ENCODE data around the gene FIGLA.

Gene FIGLA

GRCh38 chr2:70757966-70758365, 32.5 kb downstream of the FIGLA start:
- Histone ChIP-seq H3K23ac (ENCODE audit: low read length) (no peak overlapping the region), H3K4ac (ENCODE audit: low read depth, low read length) (no peak overlapping the region), H3K4me2 (ENCODE audit: low read length) (no peak overlapping the region), H3K18ac (ENCODE audit: low read length) (no peak overlapping the region), H2BK5ac (ENCODE audit: low read length) (no peak overlapping the region), H3K27ac (ENCODE audit: low read depth, low read length) (no peak overlapping the region), H3K9ac (ENCODE audit: low read length) (no peak overlapping the region), H2BK120ac (ENCODE audit: low read depth, low read length) (no peak overlapping the region), H4K5ac (ENCODE audit: low read length) (no peak overlapping the region), H4K8ac (ENCODE audit: low read depth, low read length) (no peak overlapping the region), H3K79me1 (ENCODE audit: low read length) (peaks cover 15% of the 10 kb centered on the region), H3K36me3 (ENCODE audit: control insufficient read depth, insufficient read depth, low read length) (no peaks in the 10 kb centered on the region), H3K27me3 (ENCODE audit: insufficient read depth, low read length, poor library complexity) (no peaks in the 10 kb centered on the region), H3K4me3 (ENCODE audit: low read length) (no peak overlapping the region), H3K4me1 (ENCODE audit: control insufficient read depth, low read depth, low read length) (peaks cover 4% of the 10 kb centered on the region), H3K56ac (ENCODE audit: low read length) (no peak overlapping the region), H2BK15ac (replicated peaks; ENCODE audit: low read depth) (no peak overlapping the region), H3K79me2 (ENCODE audit: control insufficient read depth, insufficient read depth, low read length) (peaks cover 69% of the 10 kb centered on the region), H2AK5ac (ENCODE audit: low read length) (no peak overlapping the region)
- no peak for DNase-seq
- WGBS (ENCODE audit: extremely low coverage, insufficient coverage, low lambda C conversion rate): 100% methylated on average over 3 of the region's 7 CpGs

DNA sequence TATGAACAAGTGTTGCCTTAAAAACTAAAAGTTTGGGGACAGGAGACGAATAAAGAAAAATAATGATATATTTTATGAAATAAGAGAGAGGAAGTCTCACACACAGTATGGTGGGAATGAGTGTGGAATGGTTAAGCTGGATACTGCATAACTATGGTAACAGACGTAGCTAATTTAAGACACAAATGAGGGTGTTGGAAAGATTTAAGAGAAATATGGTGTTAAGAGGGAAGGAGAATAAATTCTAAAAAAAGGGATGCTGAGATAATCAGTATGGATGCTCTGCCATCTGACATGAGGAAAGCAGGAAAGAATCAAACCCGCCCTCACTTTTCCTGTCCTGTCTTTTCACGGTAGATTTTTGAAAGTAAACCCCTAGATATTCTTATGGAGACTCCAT, 33.1 kb downstream of the FIGLA start:
- Histone ChIP-seq H4K5ac (ENCODE audit: low read length) (no peak overlapping the region), H3K4ac (ENCODE audit: low read depth, low read length) (no peak overlapping the region), H3K23ac (ENCODE audit: low read length) (no peak overlapping the region), H3K56ac (ENCODE audit: low read length) (no peak overlapping the region), H2BK15ac (replicated peaks; ENCODE audit: low read depth) (no peak overlapping the region), H3K79me2 (ENCODE audit: control insufficient read depth, insufficient read depth, low read length) (peaks cover 73% of the 10 kb centered on the region), H3K27ac (ENCODE audit: low read depth, low read length) (no peak overlapping the region), H3K4me1 (ENCODE audit: control insufficient read depth, low read depth, low read length) (peaks cover 4% of the 10 kb centered on the region), H2BK120ac (ENCODE audit: low read depth, low read length) (no peak overlapping the region), H3K4me2 (ENCODE audit: low read length) (no peak overlapping the region), H3K36me3 (ENCODE audit: control insufficient read depth, insufficient read depth, low read length) (no peaks in the 10 kb centered on the region), H3K9ac (ENCODE audit: low read length) (no peak overlapping the region), H3K79me1 (ENCODE audit: low read length) (peaks cover 20% of the 10 kb centered on the region), H4K8ac (ENCODE audit: low read depth, low read length) (no peak overlapping the region), H2AK5ac (ENCODE audit: low read length) (no peak overlapping the region), H3K18ac (ENCODE audit: low read length) (no peak overlapping the region), H3K4me3 (ENCODE audit: low read length) (no peak overlapping the region), H2BK5ac (ENCODE audit: low read length) (no peak overlapping the region), H3K27me3 (ENCODE audit: insufficient read depth, low read length, poor library complexity) (no peaks in the 10 kb centered on the region)
- no peak for DNase-seq
- 100% methylated on average over 2 of the region's 4 CpGs for WGBS (ENCODE audit: extremely low coverage, insufficient coverage, low lambda C conversion rate)

GRCh38 chr2:70756128-70756527, 34.3 kb downstream of the FIGLA start:
- peaks cover 72% of the 10 kb centered on the region for H3K79me2 ChIP-seq (ENCODE audit: control insufficient read depth, insufficient read depth, low read length)
- H2BK120ac ChIP-seq (ENCODE audit: low read depth, low read length): no peak overlapping the region
- H4K5ac ChIP-seq (ENCODE audit: low read length): no peak overlapping the region
- no peaks in the 10 kb centered on the region for H3K36me3 ChIP-seq (ENCODE audit: control insufficient read depth, insufficient read depth, low read length)
- no peak overlapping the region for H3K27ac ChIP-seq (ENCODE audit: low read depth, low read length)
- no CpG with 5 or more reads among the region's 3 CpGs for WGBS (ENCODE audit: extremely low coverage, insufficient coverage, low lambda C conversion rate)
- H2BK5ac ChIP-seq (ENCODE audit: low read length): no peak overlapping the region
- peaks cover 4% of the 10 kb centered on the region for H3K4me1 ChIP-seq (ENCODE audit: control insufficient read depth, low read depth, low read length)
- no peak overlapping the region for H3K4me2 ChIP-seq (ENCODE audit: low read length)
- no peak overlapping the region for H3K9ac ChIP-seq (ENCODE audit: low read length)
- H3K18ac ChIP-seq (ENCODE audit: low read length): no peak overlapping the region
- DNase-seq: no peak
- no peak overlapping the region for H2BK15ac ChIP-seq (replicated peaks; ENCODE audit: low read depth)
- no peak overlapping the region for H3K56ac ChIP-seq (ENCODE audit: low read length)
- H3K23ac ChIP-seq (ENCODE audit: low read length): no peak overlapping the region
- no peak overlapping the region for H3K4me3 ChIP-seq (ENCODE audit: low read length)
- H4K8ac ChIP-seq (ENCODE audit: low read depth, low read length): no peak overlapping the region
- no peak overlapping the region for H2AK5ac ChIP-seq (ENCODE audit: low read length)
- H3K27me3 ChIP-seq (ENCODE audit: insufficient read depth, low read length, poor library complexity): no peaks in the 10 kb centered on the region
- H3K4ac ChIP-seq (ENCODE audit: low read depth, low read length): no peak overlapping the region
- peaks cover 20% of the 10 kb centered on the region for H3K79me1 ChIP-seq (ENCODE audit: low read length)

DNA sequence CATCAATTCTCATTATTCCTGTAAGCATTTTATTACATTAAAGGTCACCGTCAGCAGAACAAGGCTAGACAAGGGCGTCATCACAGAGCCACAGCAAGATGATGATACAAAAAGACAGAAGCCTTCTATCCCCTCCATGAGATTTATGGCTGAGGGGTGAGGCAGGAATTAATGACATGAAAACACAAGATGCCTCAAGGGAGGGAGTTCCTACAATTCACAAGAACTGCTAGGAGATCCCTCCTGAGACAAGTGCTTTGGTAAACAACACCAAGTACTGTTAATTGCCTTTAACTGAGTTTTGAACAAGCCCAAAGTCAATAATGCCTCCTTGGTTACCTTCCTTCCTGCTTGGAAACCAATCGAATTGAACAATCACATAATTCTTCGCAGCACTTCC, 36.5 kb downstream of the FIGLA start:
- H3K79me1 ChIP-seq (ENCODE audit: low read length): peaks cover 22% of the 10 kb centered on the region
- no peak overlapping the region for H3K4ac ChIP-seq (ENCODE audit: low read depth, low read length)
- no peak overlapping the region for H3K9ac ChIP-seq (ENCODE audit: low read length)
- no peak overlapping the region for H3K27ac ChIP-seq (ENCODE audit: low read depth, low read length)
- H3K36me3 ChIP-seq (ENCODE audit: control insufficient read depth, insufficient read depth, low read length): no peaks in the 10 kb centered on the region
- no peak overlapping the region for H3K56ac ChIP-seq (ENCODE audit: low read length)
- no CpG with 5 or more reads among the region's 4 CpGs for WGBS (ENCODE audit: extremely low coverage, insufficient coverage, low lambda C conversion rate)
- H3K4me2 ChIP-seq (ENCODE audit: low read length): no peak overlapping the region
- no peak for DNase-seq
- H2BK5ac ChIP-seq (ENCODE audit: low read length): no peak overlapping the region
- no peak overlapping the region for H4K8ac ChIP-seq (ENCODE audit: low read depth, low read length)
- no peak overlapping the region for H3K23ac ChIP-seq (ENCODE audit: low read length)
- H3K79me2 ChIP-seq (ENCODE audit: control insufficient read depth, insufficient read depth, low read length): peaks cover 76% of the 10 kb centered on the region
- H2BK120ac ChIP-seq (ENCODE audit: low read depth, low read length): no peak overlapping the region
- no peaks in the 10 kb centered on the region for H3K27me3 ChIP-seq (ENCODE audit: insufficient read depth, low read length, poor library complexity)
- H3K4me1 ChIP-seq (ENCODE audit: control insufficient read depth, low read depth, low read length): peaks cover 4% of the 10 kb centered on the region
- H2BK15ac ChIP-seq (replicated peaks; ENCODE audit: low read depth): no peak overlapping the region
- no peak overlapping the region for H3K4me3 ChIP-seq (ENCODE audit: low read length)
- H2AK5ac ChIP-seq (ENCODE audit: low read length): no peak overlapping the region
- no peak overlapping the region for H4K5ac ChIP-seq (ENCODE audit: low read length)
- H3K18ac ChIP-seq (ENCODE audit: low read length): no peak overlapping the region

- Histone ChIP-seq H2AK5ac (ENCODE audit: low read length) (no peak overlapping the region), H4K8ac (ENCODE audit: low read depth, low read length) (no peak overlapping the region), H3K4me2 (ENCODE audit: low read length) (no peak overlapping the region), H3K79me1 (ENCODE audit: low read length) (peaks cover 22% of the 10 kb centered on the region), H3K23ac (ENCODE audit: low read length) (no peak overlapping the region), H3K9ac (ENCODE audit: low read length) (no peak overlapping the region), H3K27ac (ENCODE audit: low read depth, low read length) (no peak overlapping the region), H2BK5ac (ENCODE audit: low read length) (no peak overlapping the region), H3K27me3 (ENCODE audit: insufficient read depth, low read length, poor library complexity) (no peaks in the 10 kb centered on the region), H2BK15ac (replicated peaks; ENCODE audit: low read depth) (no peak overlapping the region), H3K36me3 (ENCODE audit: control insufficient read depth, insufficient read depth, low read length) (no peaks in the 10 kb centered on the region), H3K4ac (ENCODE audit: low read depth, low read length) (no peak overlapping the region), H3K4me3 (ENCODE audit: low read length) (no peak overlapping the region), H3K18ac (ENCODE audit: low read length) (no peak overlapping the region), H2BK120ac (ENCODE audit: low read depth, low read length) (no peak overlapping the region), H3K4me1 (ENCODE audit: control insufficient read depth, low read depth, low read length) (peaks cover 4% of the 10 kb centered on the region), H4K5ac (ENCODE audit: low read length) (no peak overlapping the region), H3K79me2 (ENCODE audit: control insufficient read depth, insufficient read depth, low read length) (peaks cover 78% of the 10 kb centered on the region), H3K56ac (ENCODE audit: low read length) (no peak overlapping the region)
- DNase-seq: no peak
These were observed 37.4 kb downstream of the FIGLA start for GRCh38 chr2:70753031-70753430.

DNA sequence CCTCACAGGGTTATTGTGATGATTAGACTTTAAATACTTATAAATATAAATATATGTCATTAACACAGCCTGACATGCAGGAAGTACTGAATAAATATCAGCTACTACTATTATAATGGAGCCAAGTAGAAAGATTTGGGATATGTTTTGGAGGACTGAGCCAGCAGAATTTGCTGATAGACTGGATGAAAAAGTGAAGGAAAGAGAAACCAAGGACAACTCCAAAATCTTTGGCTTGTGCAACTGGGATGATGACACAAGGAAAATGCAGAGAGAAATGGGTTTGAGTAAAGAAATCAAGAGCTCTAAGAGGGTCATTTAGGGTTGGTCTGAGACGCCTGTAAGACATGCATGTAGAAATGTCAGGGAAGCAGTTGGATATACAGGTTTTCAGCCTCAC, 38.0 kb downstream of the FIGLA start:
- no peak overlapping the region for H3K9ac ChIP-seq (ENCODE audit: low read length)
- no peak overlapping the region for H3K27ac ChIP-seq (ENCODE audit: low read depth, low read length)
- no peak overlapping the region for H2BK120ac ChIP-seq (ENCODE audit: low read depth, low read length)

More for the DNA sequence above, 38.0 kb downstream of the FIGLA start:
- Histone ChIP-seq H3K79me2 (ENCODE audit: control insufficient read depth, insufficient read depth, low read length) (peaks cover 77% of the 10 kb centered on the region), H3K56ac (ENCODE audit: low read length) (no peak overlapping the region), H3K4me2 (ENCODE audit: low read length) (no peak overlapping the region), H3K36me3 (ENCODE audit: control insufficient read depth, insufficient read depth, low read length) (no peaks in the 10 kb centered on the region), H4K8ac (ENCODE audit: low read depth, low read length) (no peak overlapping the region), H3K4ac (ENCODE audit: low read depth, low read length) (no peak overlapping the region), H3K23ac (ENCODE audit: low read length) (no peak overlapping the region), H2AK5ac (ENCODE audit: low read length) (no peak overlapping the region), H2BK5ac (ENCODE audit: low read length) (no peak overlapping the region), H2BK15ac (replicated peaks; ENCODE audit: low read depth) (no peak overlapping the region), H4K5ac (ENCODE audit: low read length) (no peak overlapping the region), H3K18ac (ENCODE audit: low read length) (no peak overlapping the region), H3K27me3 (ENCODE audit: insufficient read depth, low read length, poor library complexity) (no peaks in the 10 kb centered on the region), H3K79me1 (ENCODE audit: low read length) (peaks cover 23% of the 10 kb centered on the region), H3K4me3 (ENCODE audit: low read length) (no peak overlapping the region), H3K4me1 (ENCODE audit: control insufficient read depth, low read depth, low read length) (peaks cover 4% of the 10 kb centered on the region)
- no CpG with 5 or more reads among the region's 1 CpG for WGBS (ENCODE audit: extremely low coverage, insufficient coverage, low lambda C conversion rate)
- DNase-seq: no peak
